H1 (cell line): ENCODE measurements around the gene HGD.

Source experiments
- ATF3 ChIP-seq: IDR thresholded peaks from 2 replicates; pipeline ENCODE4 v1.6.1; 2011; ENCODE audit warnings: low read depth, mild to moderate bottlenecking, low read length; ENCODE audit not compliant: insufficient read depth
- CEBPB ChIP-seq: IDR thresholded peaks from 2 replicates; pipeline ENCODE4 v1.6.1; 2012; ENCODE audit warnings: low read depth, low read length
- CTCF ChIP-seq, 3 experiments: IDR thresholded peaks; 1 replicate in 2 of 3; 2 replicates in 1 of 3; pipeline versions ENCODE4 v1.5.1 to v1.6.1; 2011; ENCODE audit warnings: low read length in 3 of 3, mild to moderate bottlenecking in 3 of 3, inconsistent platforms in 2 of 3, low read depth in 1 of 3, moderate library complexity in 1 of 3; ENCODE audit not compliant: insufficient read depth in 1 of 3; ENCODE audit errors: control extremely low read depth in 1 of 3
- JUN ChIP-seq: IDR thresholded peaks from 2 replicates; pipeline ENCODE4 v1.6.1; 2011; ENCODE audit warnings: low read depth, mild to moderate bottlenecking, improper control_type of control experiment, low read length
- POLR2AphosphoS5 ChIP-seq: IDR thresholded peaks from 2 replicates; pipeline ENCODE4 v1.6.1; 2011; ENCODE audit warnings: low read depth, low read length
- RAD21 ChIP-seq, 2 experiments: IDR thresholded peaks in 1 of 2; conservative IDR thresholded peaks in 1 of 2; 2 replicates each; pipeline ENCODE4 v1.6.1; 2011; ENCODE audit warnings: low read depth in 2 of 2, low read length in 2 of 2, improper control_type of control experiment in 1 of 2, inconsistent platforms in 1 of 2, mild to moderate bottlenecking in 1 of 2, moderate library complexity in 1 of 2
- RNF2 ChIP-seq: fragments of 200-900, 300-1000 bp; sonication (generic); IDR thresholded peaks from 2 replicates; pipeline ENCODE4 v1.7.1; 2016; ENCODE audit warnings: borderline replicate concordance, low read depth, mild to moderate bottlenecking, antibody characterized with exemption, low read length; ENCODE audit not compliant: poor library complexity, severe bottlenecking; ENCODE audit errors: missing control alignments
- SP1 ChIP-seq: IDR thresholded peaks from 2 replicates; pipeline ENCODE4 v1.6.1; 2011; ENCODE audit warnings: low read depth, low read length
- SUZ12 ChIP-seq: fragments of 200-600 bp; sonication (generic); IDR thresholded peaks from 2 replicates; pipeline ENCODE4 v1.6.1; 2012; ENCODE audit warnings: mild to moderate bottlenecking, inconsistent platforms, low read length, moderate library complexity, mixed read lengths
- TF ChIP-seq, protein P1 (sequence below): IDR thresholded peaks from 2 replicates; pipeline ENCODE4 v1.6.1; 2011; ENCODE audit warnings: low read length, improper control_type of control experiment

GRCh38 chr3:120708408-120708807 is 26.4 kb upstream of the HGD start:
- TF ChIP-seq CTCF (IDR thresholded peaks at IDR 0.05; ENCODE audit: control extremely low read depth in 1 of 3, insufficient read depth in 1 of 3, low read depth in 1 of 3, low read length in 3 of 3), result no peak
- no peak for TF ChIP-seq JUN
- no peak for TF ChIP-seq ATF3
- TF ChIP-seq RNF2, result no peak
- no peak for TF ChIP-seq RAD21 (IDR thresholded peaks at IDR 0.05 in 1 of 2, conservative IDR thresholded peaks at IDR 0.05 in 1 of 2; ENCODE audit: low read depth in 2 of 2, low read length in 2 of 2)
- TF ChIP-seq CEBPB, result no peak
- no peak for TF ChIP-seq SUZ12
- TF ChIP-seq POLR2AphosphoS5, result no peak
- TF ChIP-seq, protein P1, sequence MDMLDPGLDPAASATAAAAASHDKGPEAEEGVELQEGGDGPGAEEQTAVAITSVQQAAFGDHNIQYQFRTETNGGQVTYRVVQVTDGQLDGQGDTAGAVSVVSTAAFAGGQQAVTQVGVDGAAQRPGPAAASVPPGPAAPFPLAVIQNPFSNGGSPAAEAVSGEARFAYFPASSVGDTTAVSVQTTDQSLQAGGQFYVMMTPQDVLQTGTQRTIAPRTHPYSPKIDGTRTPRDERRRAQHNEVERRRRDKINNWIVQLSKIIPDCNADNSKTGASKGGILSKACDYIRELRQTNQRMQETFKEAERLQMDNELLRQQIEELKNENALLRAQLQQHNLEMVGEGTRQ, result no peak
- TF ChIP-seq SP1, result no peak
